Caco-2 (cell line): ENCODE measurements around the gene APOA5. TPM values are rescaled to one million over a fixed set of nuclear protein-coding genes. Genes with fewer than 3 reads are reported as not detected.

ENCODE experiments used
- BruUV-seq: library from RNA; stranded (reverse); fragments of 400-500 nt; replicated peaks from 2 replicates; lab custom pipeline; 2021; lab: Mats Ljungman, UMichigan
- CTCF ChIA-PET: fragments of 300-600 bp; sonication (Branson Sonifier 250); formaldehyde crosslinking; loops from one replicate; lab custom pipeline; 2022; ENCODE audit warnings: antibody characterized with exemption; lab: Charles Lee
- POLR2A ChIA-PET: fragments of 300-600 bp; sonication (Branson Sonifier 250); formaldehyde crosslinking; loops from one replicate; lab custom pipeline; 2022; ENCODE audit warnings: antibody characterized with exemption; lab: Charles Lee
- DNase-seq, 2 experiments: peaks; one replicate each; pipeline versions ENCODE4 v3.0.0 to v3.0.0-alpha.2; 2020 to 2022
- H3K27me3 ChIP-seq: replicated peaks from 2 replicates; pipeline ENCODE4 v1.6.0; 2011; ENCODE audit warnings: low read length; ENCODE audit not compliant: control insufficient read depth, insufficient read depth
- H3K36me3 ChIP-seq: 2 replicates; pipeline ENCODE4 v1.5.1; 2011; ENCODE audit warnings: low read length; ENCODE audit not compliant: control insufficient read depth, insufficient read depth
- H3K4me1 ChIP-seq: fragments of 250-450 bp; sonication (Bioruptor Pico); 2 replicates; pipeline ENCODE4 v1.5.1; 2020; ENCODE audit warnings: mild to moderate bottlenecking
- H3K4me3 ChIP-seq: 2 replicates; pipeline ENCODE4 v1.5.1; 2011; ENCODE audit warnings: low read depth, mild to moderate bottlenecking, control low read depth, low read length
- H3K9me3 ChIP-seq: fragments of 250-450 bp; sonication (Bioruptor Pico); 2 replicates; pipeline ENCODE4 v1.5.1; 2020; ENCODE audit warnings: mild to moderate bottlenecking, moderate library complexity
- H3K27ac Mint-ChIP-seq: one replicate; pipeline ENCODE4 v1.8.0; 2022; ENCODE audit warnings: mixed read lengths; ENCODE audit not compliant: unreplicated experiment
- H3K27me3 Mint-ChIP-seq: one replicate; pipeline ENCODE4 v1.8.0; 2022; ENCODE audit warnings: mixed read lengths; ENCODE audit not compliant: insufficient read depth, unreplicated experiment
- H3K36me3 Mint-ChIP-seq: one replicate; pipeline ENCODE4 v1.8.0; 2022; ENCODE audit warnings: mild to moderate bottlenecking, mixed read lengths; ENCODE audit not compliant: insufficient read depth, unreplicated experiment
- H3K4me1 Mint-ChIP-seq: one replicate; pipeline ENCODE4 v1.8.0; 2022; ENCODE audit warnings: low read depth, mixed read lengths; ENCODE audit not compliant: unreplicated experiment
- H3K4me3 Mint-ChIP-seq: one replicate; pipeline ENCODE4 v1.8.0; 2022; ENCODE audit warnings: mild to moderate bottlenecking, moderate library complexity, mixed read lengths; ENCODE audit not compliant: unreplicated experiment
- H3K9me3 Mint-ChIP-seq: one replicate; pipeline ENCODE4 v1.8.0; 2022; ENCODE audit warnings: mixed read lengths; ENCODE audit not compliant: unreplicated experiment
- intact Hi-C: fragments of 100-400 bp; cut with micrococcal nuclease; formaldehyde crosslinking; loops from one replicate; pipeline ENCODE4 v1.10.0; 2022; ENCODE audit not compliant: unreplicated experiment
- total RNA-seq: library from RNA; stranded (reverse); gene quantifications from 2 replicates; pipeline ENCODE4 v1.2.3, GENCODE V29; 2022
- TF ChIP-seq, protein P1 (sequence below), 2 experiments: fragments of 200-600 bp in 1 of 2; IDR thresholded peaks; 1 replicate in 1 of 2; 2 replicates in 1 of 2; pipeline versions ENCODE4 v1.5.1 to v1.8.0; 2011 to 2022; ENCODE audit warnings: antibody characterized with exemption in 1 of 2, control low read depth in 1 of 2, inconsistent platforms in 1 of 2, low read depth in 1 of 2, low read length in 1 of 2, mild to moderate bottlenecking in 1 of 2, moderate library complexity in 1 of 2; ENCODE audit not compliant: insufficient read depth in 1 of 2, severe bottlenecking in 1 of 2, unreplicated experiment in 1 of 2

The APOA5 gene
- total RNA-seq, 1 experiment from 2014 or later = 2.5 TPM

DNA sequence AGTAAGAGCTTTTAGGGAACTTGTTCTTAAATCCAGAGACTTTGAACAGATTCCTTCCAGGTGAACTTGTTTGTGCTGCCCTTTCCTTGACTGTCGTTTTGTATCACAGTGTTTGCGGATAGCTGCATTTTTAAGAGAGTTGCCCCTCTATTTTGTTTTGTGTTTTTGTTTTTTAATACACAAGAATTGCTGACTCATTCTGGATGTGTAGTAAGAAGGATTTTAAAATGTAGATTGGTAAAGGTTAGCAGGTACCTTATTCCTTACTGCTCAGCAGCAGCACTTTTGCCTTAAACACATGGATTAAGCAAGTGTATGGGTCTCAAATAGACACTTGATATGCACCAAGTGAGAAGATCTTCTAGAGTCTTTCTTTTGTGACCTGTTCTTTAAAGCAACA, 8.9 kb upstream of the APOA5 start:
- intact Hi-C loops = no loop called here
- TF ChIP-seq, protein P1, sequence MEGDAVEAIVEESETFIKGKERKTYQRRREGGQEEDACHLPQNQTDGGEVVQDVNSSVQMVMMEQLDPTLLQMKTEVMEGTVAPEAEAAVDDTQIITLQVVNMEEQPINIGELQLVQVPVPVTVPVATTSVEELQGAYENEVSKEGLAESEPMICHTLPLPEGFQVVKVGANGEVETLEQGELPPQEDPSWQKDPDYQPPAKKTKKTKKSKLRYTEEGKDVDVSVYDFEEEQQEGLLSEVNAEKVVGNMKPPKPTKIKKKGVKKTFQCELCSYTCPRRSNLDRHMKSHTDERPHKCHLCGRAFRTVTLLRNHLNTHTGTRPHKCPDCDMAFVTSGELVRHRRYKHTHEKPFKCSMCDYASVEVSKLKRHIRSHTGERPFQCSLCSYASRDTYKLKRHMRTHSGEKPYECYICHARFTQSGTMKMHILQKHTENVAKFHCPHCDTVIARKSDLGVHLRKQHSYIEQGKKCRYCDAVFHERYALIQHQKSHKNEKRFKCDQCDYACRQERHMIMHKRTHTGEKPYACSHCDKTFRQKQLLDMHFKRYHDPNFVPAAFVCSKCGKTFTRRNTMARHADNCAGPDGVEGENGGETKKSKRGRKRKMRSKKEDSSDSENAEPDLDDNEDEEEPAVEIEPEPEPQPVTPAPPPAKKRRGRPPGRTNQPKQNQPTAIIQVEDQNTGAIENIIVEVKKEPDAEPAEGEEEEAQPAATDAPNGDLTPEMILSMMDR (IDR thresholded peaks at IDR 0.05; ENCODE audit: insufficient read depth in 1 of 2, low read depth in 1 of 2, low read length in 1 of 2, severe bottlenecking in 1 of 2, unreplicated experiment in 1 of 2) = no peak
- H3K4me1 Mint-ChIP-seq = peaks cover 5% of the 10 kb centered on the region
- H3K27ac Mint-ChIP-seq = no peak overlapping the region
- no peak overlapping the region for H3K4me3 Mint-ChIP-seq
- no peaks in the 10 kb centered on the region for H3K9me3 Mint-ChIP-seq
- H3K27me3 ChIP-seq = no peaks in the 10 kb centered on the region
- H3K4me3 ChIP-seq = no peak overlapping the region
- BruUV-seq = no TSS peak
- H3K36me3 ChIP-seq = no peaks in the 10 kb centered on the region
- H3K27me3 Mint-ChIP-seq = no peaks in the 10 kb centered on the region
- ChIA-PET CTCF (interaction anchor here (1.7 kb wide), 1 partner anchor 29 kb away, joined by 4 read pairs; the partner anchor contains the start of gene APOC3), POLR2A (no interaction called here)
- H3K9me3 ChIP-seq = peaks cover 7% of the 10 kb centered on the region
- peaks cover 17% of the 10 kb centered on the region for H3K4me1 ChIP-seq
- no peak for DNase-seq
- H3K36me3 Mint-ChIP-seq = no peaks in the 10 kb centered on the region

DNA sequence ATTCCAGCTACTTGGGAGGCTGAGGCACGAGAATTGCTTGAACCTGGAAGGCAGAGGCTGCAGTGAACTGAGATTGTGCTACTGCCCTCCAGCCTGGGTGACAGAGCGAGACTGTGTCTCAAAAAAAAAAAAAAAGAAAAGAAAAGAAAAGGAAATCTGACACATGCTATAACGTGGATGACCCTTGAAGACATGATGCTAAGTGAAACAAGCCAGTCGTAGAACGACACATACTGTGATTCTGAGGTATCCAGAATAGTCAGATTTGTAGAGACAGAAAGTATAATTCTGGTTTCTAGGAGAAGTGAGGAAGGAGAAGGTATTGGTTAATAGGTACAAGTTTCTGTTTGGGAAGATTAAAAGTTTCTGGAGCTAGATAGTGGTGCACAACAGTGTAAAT, 6.7 kb upstream of the APOA5 start:
- no TSS peak for BruUV-seq
- intact Hi-C loops = no loop called here
- POLR2A ChIA-PET = no interaction called here

DNA sequence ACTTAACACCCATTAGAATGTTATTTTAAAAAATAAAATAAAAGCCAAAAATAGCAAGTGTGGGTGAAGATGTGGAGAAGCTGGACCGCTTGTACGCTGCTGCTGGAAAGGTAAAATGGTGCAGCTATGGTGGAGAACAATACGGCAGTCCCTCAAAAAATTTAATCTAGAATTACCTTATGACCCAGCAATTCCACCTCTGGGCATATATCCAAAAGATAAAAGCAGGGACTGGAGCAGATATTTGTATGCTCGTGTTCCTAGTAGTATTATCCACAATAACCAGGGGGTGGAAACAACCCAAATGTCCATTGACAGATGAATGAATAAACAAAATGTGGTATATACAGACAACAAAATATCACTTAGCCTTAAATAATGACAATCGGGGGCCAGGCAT, 6.1 kb upstream of the APOA5 start:
- H3K4me3 ChIP-seq = no peak overlapping the region
- Mint-ChIP-seq H3K9me3 (peaks cover 14% of the 10 kb centered on the region), H3K4me1 (peaks cover 15% of the 10 kb centered on the region), H3K27ac (no peak overlapping the region), H3K36me3 (no peaks in the 10 kb centered on the region), H3K27me3 (no peaks in the 10 kb centered on the region), H3K4me3 (no peak overlapping the region)
- ChIA-PET CTCF (no interaction called here), POLR2A (no interaction called here)
- no peak for DNase-seq
- peaks cover 7% of the 10 kb centered on the region for H3K9me3 ChIP-seq
- intact Hi-C loops = no loop called here
- TF ChIP-seq, protein P1 (IDR thresholded peaks at IDR 0.05; ENCODE audit: insufficient read depth in 1 of 2, low read depth in 1 of 2, low read length in 1 of 2, severe bottlenecking in 1 of 2, unreplicated experiment in 1 of 2) = no peak
- H3K27me3 ChIP-seq = no peaks in the 10 kb centered on the region
- no peaks in the 10 kb centered on the region for H3K36me3 ChIP-seq
- BruUV-seq = no TSS peak
- peaks cover 28% of the 10 kb centered on the region for H3K4me1 ChIP-seq

More for the DNA sequence above, 6.7 kb upstream of the APOA5 start:
- Mint-ChIP-seq H3K27me3 (no peaks in the 10 kb centered on the region), H3K4me1 (peaks cover 9% of the 10 kb centered on the region), H3K4me3 (no peak overlapping the region), H3K27ac (no peak overlapping the region), H3K9me3 (peaks cover 14% of the 10 kb centered on the region), H3K36me3 (no peaks in the 10 kb centered on the region)
- CTCF ChIA-PET = no interaction called here
- Histone ChIP-seq H3K27me3 (no peaks in the 10 kb centered on the region), H3K36me3 (no peaks in the 10 kb centered on the region), H3K9me3 (peaks cover 7% of the 10 kb centered on the region), H3K4me1 (peaks cover 22% of the 10 kb centered on the region), H3K4me3 (no peak overlapping the region)
- no peak for DNase-seq
- TF ChIP-seq, protein P1 (IDR thresholded peaks at IDR 0.05; ENCODE audit: insufficient read depth in 1 of 2, low read depth in 1 of 2, low read length in 1 of 2, severe bottlenecking in 1 of 2, unreplicated experiment in 1 of 2) = no peak
